Forelimb muscle (tissue), 1 donor: Measurements from ENCODE around the gene PLD4. TPM values are rescaled to one million over a fixed set of nuclear protein-coding genes. Genes with fewer than 3 reads are reported as not detected.
"Not testable (repeated sequence)": the region's sequence is repeated elsewhere in the genome, so short reads cannot be mapped to it uniquely, and the experiment has no call there.

ENCODE experiments used
- DNase-seq: peaks from one replicate; pipeline ENCODE4 v3.0.0-alpha.2; 2013; ENCODE audit warnings: low read depth
- polyA plus RNA-seq: library from polyadenylated mRNA; unstranded; fragments of 120-200 nt; gene quantifications from one replicate; pipeline ENCODE4 v1.2.1, GENCODE V29; 2013; ENCODE audit not compliant: insufficient read length

PLD4 gene
- 5.7 TPM for polyA plus RNA-seq

GRCh38 chr14:104924421-104925213 is at the start of gene PLD4:
Gene PLD4 (plus strand): TSS chr14:104924879. CDS start chr14:104927141, 2,262 bp downstream.
- DNase-seq = no peak

- no peak for DNase-seq
Observed at GRCh38 chr14:104875412-104875751, 49.3 kb upstream of the PLD4 start.

GRCh38 chr14:104875811-104876210 is 48.9 kb upstream of the PLD4 start:
- no peak for DNase-seq

GRCh38 chr14:104876251-104876699 is 48.4 kb upstream of the PLD4 start:
- no peak for DNase-seq

- DNase-seq = no peak
Observed at GRCh38 chr14:104877066-104877805, 47.4 kb upstream of the PLD4 start.

- no peak for DNase-seq
Observed at GRCh38 chr14:104877806-104878550, 46.7 kb upstream of the PLD4 start.

- no peak for DNase-seq
Observed at GRCh38 chr14:104878582-104878981, 46.1 kb upstream of the PLD4 start.

- no peak for DNase-seq
Observed at GRCh38 chr14:104879201-104879982, 45.3 kb upstream of the PLD4 start.

- no peak for DNase-seq
Observed at GRCh38 chr14:104879983-104880565, 44.6 kb upstream of the PLD4 start.

- no peak for DNase-seq
Observed at GRCh38 chr14:104880584-104881210, 44.0 kb upstream of the PLD4 start.

- peak; percentile 32 for DNase-seq
Observed at GRCh38 chr14:104881369-104881979, 43.2 kb upstream of the PLD4 start.

- DNase-seq = no peak
Observed at GRCh38 chr14:104882325-104882973, 42.2 kb upstream of the PLD4 start.

GRCh38 chr14:104882991-104883660 is 41.6 kb upstream of the PLD4 start:
- no peak for DNase-seq

GRCh38 chr14:104883681-104884361 is 40.9 kb upstream of the PLD4 start:
- DNase-seq = no peak

GRCh38 chr14:104884381-104884780 is 40.3 kb upstream of the PLD4 start:
- not testable (repeated sequence) for DNase-seq

- no peak for DNase-seq
Observed at GRCh38 chr14:104885031-104885972, 39.4 kb upstream of the PLD4 start.

GRCh38 chr14:104885973-104886689 is 38.5 kb upstream of the PLD4 start:
- no peak for DNase-seq
